HCT116 (cell line): ENCODE data around the gene ITIH4. TPM values are rescaled to one million over a fixed set of nuclear protein-coding genes. Genes with fewer than 3 reads are reported as not detected.

Experiments
- ATAC-seq: fragments of 200-7000 bp; cut with Tn5 transposase; 2 replicates; pipeline ENCODE4 v1.9.1; 2020; ENCODE audit warnings: mild to moderate bottlenecking, moderate library complexity
- BruUV-seq: library from RNA; stranded (reverse); fragments of 400-500 nt; replicated peaks from 2 replicates; lab custom pipeline; 2021; lab: Mats Ljungman, UMichigan
- CTCF ChIA-PET: fragments of 300-600 bp; sonication (Branson Sonifier 250); formaldehyde crosslinking; loops from one replicate; lab custom pipeline; 2021; ENCODE audit warnings: antibody characterized with exemption; lab: Charles Lee
- POLR2A ChIA-PET: fragments of 300-600, 350-600 bp; sonication (Branson Sonifier 250); formaldehyde crosslinking; loops from one replicate; lab custom pipeline; 2021; ENCODE audit warnings: antibody characterized with exemption; lab: Charles Lee
- RAD21 ChIA-PET, 2 experiments: fragments of 300-600 bp; sonication (Branson Sonifier 250); formaldehyde crosslinking; loops; one replicate each; lab custom pipeline; 2023; ENCODE audit warnings: low total read pairs in 2 of 2; ENCODE audit not compliant: uncharacterized antibody in 2 of 2, unreplicated experiment in 2 of 2, low non-redundant PET in 1 of 2; lab: Charles Lee
- DNase-seq: peaks from one replicate; pipeline ENCODE4 v3.0.0-alpha.2; 2010; ENCODE audit warnings: low read depth, low spot score
- H2AFZ ChIP-seq: fragments of 200-600 bp; shearing (Covaris generic), sonication (generic); 2 replicates; pipeline ENCODE4 v1.6.1; 2017; ENCODE audit warnings: low read depth, mixed run types, mixed read lengths, antibody characterized with exemption, low read length; ENCODE audit not compliant: poor library complexity, severe bottlenecking
- H3K27ac ChIP-seq: 2 replicates; pipeline ENCODE4 v1.5.1; 2012; ENCODE audit warnings: low read depth, low read length
- H3K27me3 ChIP-seq: fragments of 200-600 bp; sonication (generic); 2 replicates; pipeline ENCODE4 v1.6.1; 2016; ENCODE audit warnings: mixed run types, low read length, mixed read lengths; ENCODE audit not compliant: insufficient read depth
- H3K36me3 ChIP-seq, 2 experiments: fragments of 200-500 bp in 1 of 2; fragments of 200-600 bp in 1 of 2; sonication (Bioruptor generic) in 1 of 2; sonication (generic) in 1 of 2; 2 replicates each; pipeline versions ENCODE4 v1.5.1 to v1.6.1; 2014 to 2016; ENCODE audit warnings: low read length in 2 of 2, inconsistent platforms in 1 of 2, mixed read lengths in 1 of 2, mixed run types in 1 of 2; ENCODE audit not compliant: insufficient read depth in 2 of 2, control insufficient read depth in 1 of 2
- H3K4me1 ChIP-seq, 2 experiments: fragments of 200-600 bp in 1 of 2; sonication (generic) in 1 of 2; 2 replicates each; pipeline versions ENCODE4 v1.5.1 to v1.6.1; 2012 to 2017; ENCODE audit warnings: low read length in 2 of 2, inconsistent platforms in 1 of 2, mild to moderate bottlenecking in 1 of 2, mixed read lengths in 1 of 2, mixed run types in 1 of 2, moderate library complexity in 1 of 2; ENCODE audit not compliant: insufficient read depth in 2 of 2, control insufficient read depth in 1 of 2
- H3K4me2 ChIP-seq: fragments of 200-600 bp; sonication (generic); 2 replicates; pipeline ENCODE4 v1.6.1; 2017; ENCODE audit warnings: mixed run types, low read length, mixed read lengths
- H3K4me3 ChIP-seq, 2 experiments: fragments of 200-600 bp in 1 of 2; sonication (generic) in 1 of 2; replicated peaks in 1 of 2; 2 replicates each; pipeline ENCODE4 v1.5.1; 2011 to 2016; ENCODE audit warnings: low read length in 2 of 2, control low read depth in 1 of 2, low read depth in 1 of 2, mild to moderate bottlenecking in 1 of 2, mixed read lengths in 1 of 2, mixed run types in 1 of 2
- H3K79me2 ChIP-seq: fragments of 200-600 bp; sonication (generic); 2 replicates; pipeline ENCODE4 v1.6.1; 2017; ENCODE audit warnings: mild to moderate bottlenecking, mixed run types, low read length, moderate library complexity, mixed read lengths; ENCODE audit not compliant: insufficient read depth
- H3K9ac ChIP-seq: fragments of 200-600 bp; sonication (generic); 2 replicates; pipeline ENCODE4 v1.6.1; 2016; ENCODE audit warnings: low read length, mixed read lengths
- H3K9me2 ChIP-seq: fragments of 200-600 bp; sonication (generic), shearing (Covaris generic); 2 replicates; pipeline ENCODE4 v1.6.1; 2017; ENCODE audit warnings: mixed run types, mild to moderate bottlenecking, moderate library complexity; ENCODE audit not compliant: insufficient read depth
- H3K9me3 ChIP-seq, 2 experiments: fragments of 200-500 bp in 1 of 2; fragments of 200-600 bp in 1 of 2; sonication (Bioruptor generic) in 1 of 2; sonication (generic) in 1 of 2; 2 replicates each; pipeline ENCODE4 v1.6.1; 2014 to 2017; ENCODE audit warnings: low read length in 2 of 2, mixed read lengths in 2 of 2, inconsistent platforms in 1 of 2, low read depth in 1 of 2, mild to moderate bottlenecking in 1 of 2, mixed run types in 1 of 2, moderate library complexity in 1 of 2; ENCODE audit not compliant: control insufficient read depth in 1 of 2, insufficient read depth in 1 of 2
- H4K20me1 ChIP-seq: fragments of 200-600 bp; sonication (generic), shearing (Covaris generic); 2 replicates; pipeline ENCODE4 v1.6.1; 2017; ENCODE audit warnings: mixed run types, mild to moderate bottlenecking, moderate library complexity; ENCODE audit not compliant: insufficient read depth
- ATF3 ChIP-seq: IDR thresholded peaks from 2 replicates; pipeline ENCODE4 v1.6.1; 2012
- EZH2 ChIP-seq: fragments of 200-600 bp; sonication (generic); IDR thresholded peaks from 2 replicates; pipeline ENCODE4 v1.6.1; 2017; ENCODE audit warnings: antibody characterized with exemption, mixed run types
- FOSL1 ChIP-seq: IDR thresholded peaks from 2 replicates; pipeline ENCODE4 v1.6.1; 2012; ENCODE audit warnings: low read depth
- MAX ChIP-seq: IDR thresholded peaks from 2 replicates; pipeline ENCODE4 v1.6.1; 2012
- POLR2AphosphoS5 ChIP-seq: IDR thresholded peaks from 2 replicates; pipeline ENCODE4 v1.6.1; 2011; ENCODE audit warnings: mild to moderate bottlenecking, low read depth, low read length, moderate library complexity
- RAD21 ChIP-seq: IDR thresholded peaks from 2 replicates; pipeline ENCODE4 v1.6.1; 2012; ENCODE audit warnings: low read depth, mild to moderate bottlenecking
- YY1 ChIP-seq: IDR thresholded peaks from 2 replicates; pipeline ENCODE4 v1.6.1; 2011; ENCODE audit warnings: low read length, low read depth, moderate library complexity, mild to moderate bottlenecking; ENCODE audit not compliant: insufficient replicate concordance; ENCODE audit errors: extremely low read depth
- ZBTB33 ChIP-seq: IDR thresholded peaks from 2 replicates; pipeline ENCODE4 v1.6.1; 2011; ENCODE audit warnings: mild to moderate bottlenecking, low read length, moderate library complexity; ENCODE audit not compliant: insufficient replicate concordance; ENCODE audit errors: extremely low read depth
- ZFX ChIP-seq: fragments of 450-650 bp; IDR thresholded peaks from 2 replicates; pipeline ENCODE4 v1.6.1; 2017
- ZNF274 ChIP-seq: fragments of 200-500 bp; sonication (Bioruptor generic); IDR thresholded peaks from 2 replicates; pipeline ENCODE4 v1.6.1; 2014; ENCODE audit warnings: mild to moderate bottlenecking, low read depth, low read length, inconsistent platforms
- intact Hi-C: fragments of 100-400 bp; cut with micrococcal nuclease; formaldehyde crosslinking; loops from 2 replicates; pipeline ENCODE4 v1.10.0; 2022
- total RNA-seq: library from RNA; stranded (reverse); gene quantifications from one replicate; pipeline ENCODE4 v1.2.1, GENCODE V29; 2021; ENCODE audit not compliant: unreplicated experiment

Gene ITIH4
- total RNA-seq, 1 experiment from 2014 or later = 4.1 TPM

GRCh38 chr3:52844290-52844975 is 14.0 kb upstream of the ITIH4 start:
- Histone ChIP-seq H3K79me2 (no peaks in the 10 kb centered on the region), H3K4me3 (no peak overlapping the region), H3K27ac (no peak overlapping the region), H3K4me1 (no peaks in the 10 kb centered on the region)
- RAD21 ChIA-PET = no interaction called here
- DNase-seq = no peak
- intact Hi-C loops = no loop called here
- no peak for TF ChIP-seq EZH2
- TF ChIP-seq, all 23 proteins: peak for 0
- no peak for ATAC-seq
- Histone ChIP-seq H3K9ac (no peak overlapping the region), H3K9me2 (no peaks in the 10 kb centered on the region), H3K9me3 (no peaks in the 10 kb centered on the region), H3K36me3 (no peaks in the 10 kb centered on the region), H2AFZ (no peak overlapping the region), H4K20me1 (no peaks in the 10 kb centered on the region), H3K4me2 (no peak overlapping the region), H3K27me3 (no peaks in the 10 kb centered on the region)
- POLR2A ChIA-PET = no interaction called here
- no TSS peak for BruUV-seq
- CTCF ChIA-PET = no interaction called here

- no peak overlapping the region for H2AFZ ChIP-seq
- RAD21 ChIA-PET = no interaction called here
- no peaks in the 10 kb centered on the region for H3K4me1 ChIP-seq
- no peak overlapping the region for H3K27ac ChIP-seq
- no peaks in the 10 kb centered on the region for H3K9me3 ChIP-seq
- no peak overlapping the region for H3K4me3 ChIP-seq
- TF ChIP-seq YY1 (no peak), ZBTB33 (no peak), ATF3 (no peak), MAX (no peak), EZH2 (no peak), RAD21 (no peak), FOSL1 (no peak), POLR2AphosphoS5 (no peak), ZFX (no peak), ZNF274 (no peak)
- intact Hi-C loops = no loop called here
- no peak for ATAC-seq
- CTCF ChIA-PET = interaction anchor here (1.0 kb wide), 1 partner anchor 10 kb away, joined by 3 read pairs; no protein-coding TSS in a partner anchor
- no peaks in the 10 kb centered on the region for H3K9me2 ChIP-seq
- H3K79me2 ChIP-seq = no peaks in the 10 kb centered on the region
- H3K36me3 ChIP-seq = no peaks in the 10 kb centered on the region
- no peak overlapping the region for H3K9ac ChIP-seq
- no TSS peak for BruUV-seq
- no peak for DNase-seq
- POLR2A ChIA-PET = no interaction called here
- no peak overlapping the region for H3K4me2 ChIP-seq
- no peaks in the 10 kb centered on the region for H4K20me1 ChIP-seq
- no peaks in the 10 kb centered on the region for H3K27me3 ChIP-seq
Observed at GRCh38 chr3:52843881-52844280, 13.4 kb upstream of the ITIH4 start.
